ENCODE measurements around the gene ADIPOQ. TPM values are rescaled to one million over a fixed set of nuclear protein-coding genes. Genes with fewer than 3 reads are reported as not detected.

ADIPOQ gene
- total RNA-seq, 4 donors from 2014 or later, result 1.6 to 13.4 (median 5.4) TPM

DNA sequence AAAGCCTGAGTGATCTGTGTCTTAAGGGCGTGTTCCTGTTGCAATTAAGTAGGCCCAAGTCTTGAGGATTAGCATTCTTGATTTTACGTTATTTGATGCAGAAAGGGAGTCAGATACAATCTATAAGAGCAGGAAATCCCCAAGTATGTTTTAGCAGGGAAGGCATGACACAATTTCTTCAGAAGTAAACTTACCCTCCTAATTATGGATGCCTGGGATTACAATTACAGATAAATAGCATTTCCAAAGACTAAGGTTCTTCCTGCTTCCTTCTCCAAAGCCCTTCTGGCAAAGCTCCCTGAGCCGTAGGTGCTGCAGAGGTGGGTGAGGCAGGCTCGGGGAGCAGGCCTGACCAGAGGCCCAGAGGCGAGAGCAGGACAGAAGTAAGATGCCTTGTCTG lies 52.9 kb downstream of the ADIPOQ start:
- no peak for DNase-seq
- no peaks in the 10 kb centered on the region for H3K36me3 ChIP-seq
- intact Hi-C loops (cut with DNase I), result no loop called here
- no peaks in the 10 kb centered on the region for H3K9me3 ChIP-seq
- TF ChIP-seq POLR2A (IDR thresholded peaks at IDR 0.05) (no peak), CTCF (IDR thresholded peaks at IDR 0.05) (no peak)
- no peaks in the 10 kb centered on the region for H3K4me1 ChIP-seq
- no peak overlapping the region for H3K27ac ChIP-seq
- 97% methylated on average over 5 of the region's 5 CpGs for WGBS, 2 donors
- no peaks in the 10 kb centered on the region for H3K27me3 ChIP-seq
- no peak overlapping the region for H3K4me3 ChIP-seq (replicated peaks in 1 of 3)

DNA sequence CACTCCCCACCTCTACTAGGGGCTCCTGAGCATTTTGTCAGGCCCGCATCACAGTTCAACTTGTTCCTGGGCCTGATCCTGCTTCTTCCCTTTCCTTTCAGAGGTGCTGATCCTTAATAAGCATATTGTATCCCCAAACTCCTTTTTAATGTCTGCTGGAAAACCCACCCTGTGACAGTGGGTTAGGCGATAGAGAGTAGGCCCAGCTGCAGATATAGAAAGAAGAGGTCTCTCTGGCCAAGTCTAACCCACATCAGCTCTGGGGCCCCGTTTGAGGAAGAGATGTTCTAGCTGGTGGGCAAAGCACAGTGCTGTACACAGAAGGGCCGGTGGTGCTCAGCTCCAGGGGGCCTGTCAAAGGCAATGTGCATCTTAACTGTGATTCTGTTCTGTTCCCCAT lies 53.5 kb downstream of the ADIPOQ start:
- Histone ChIP-seq H3K9me3 (no peaks in the 10 kb centered on the region), H3K27me3 (no peaks in the 10 kb centered on the region), H3K27ac (no peak overlapping the region), H3K4me3 (replicated peaks in 1 of 3) (no peak overlapping the region), H3K36me3 (no peaks in the 10 kb centered on the region), H3K4me1 (no peaks in the 10 kb centered on the region)
- no peak for DNase-seq
- intact Hi-C loops (cut with DNase I), result no loop called here
- 96 to 98% methylated on average over 4 of the region's 4 CpGs for WGBS, 2 donors
- TF ChIP-seq POLR2A (IDR thresholded peaks at IDR 0.05) (no peak), CTCF (IDR thresholded peaks at IDR 0.05) (no peak)

GRCh38 chr3:186896875-186897274 lies 54.4 kb downstream of the ADIPOQ start:
- TF ChIP-seq POLR2A (IDR thresholded peaks at IDR 0.05) (no peak), CTCF (IDR thresholded peaks at IDR 0.05) (no peak)
- H3K36me3 ChIP-seq, result no peaks in the 10 kb centered on the region
- no peaks in the 10 kb centered on the region for H3K27me3 ChIP-seq
- no peaks in the 10 kb centered on the region for H3K4me1 ChIP-seq
- no peak for DNase-seq
- 61 to 65% methylated on average over 4 of the region's 4 CpGs for WGBS, 2 donors
- intact Hi-C loops (cut with DNase I), result no loop called here
- H3K9me3 ChIP-seq, result no peaks in the 10 kb centered on the region
- H3K27ac ChIP-seq, result no peak overlapping the region
- H3K4me3 ChIP-seq (replicated peaks in 1 of 3), result no peak overlapping the region

GRCh38 chr3:186901135-186901734 lies 58.7 kb downstream of the ADIPOQ start:
- Histone ChIP-seq H3K27ac (no peak overlapping the region), H3K27me3 (no peaks in the 10 kb centered on the region), H3K4me1 (no peaks in the 10 kb centered on the region), H3K4me3 (replicated peaks in 1 of 3) (no peak overlapping the region), H3K36me3 (no peaks in the 10 kb centered on the region), H3K9me3 (no peaks in the 10 kb centered on the region)
- DNase-seq, result no peak
- TF ChIP-seq CTCF (IDR thresholded peaks at IDR 0.05) (no peak), POLR2A (IDR thresholded peaks at IDR 0.05) (no peak)
- 91 to 96% methylated on average over 1 of the region's 1 CpG for WGBS, 2 donors
- intact Hi-C loops (cut with DNase I), result no loop called here

GRCh38 chr3:186902154-186902553 lies 59.6 kb downstream of the ADIPOQ start:
- no peaks in the 10 kb centered on the region for H3K27me3 ChIP-seq
- DNase-seq, result no peak
- no peaks in the 10 kb centered on the region for H3K4me1 ChIP-seq
- H3K27ac ChIP-seq, result no peak overlapping the region
- H3K4me3 ChIP-seq (replicated peaks in 1 of 3), result no peak overlapping the region
- intact Hi-C loops (cut with DNase I), result no loop called here
- TF ChIP-seq CTCF (IDR thresholded peaks at IDR 0.05), result no peak
- TF ChIP-seq POLR2A (IDR thresholded peaks at IDR 0.05), result no peak
- H3K9me3 ChIP-seq, result no peaks in the 10 kb centered on the region
- 72 to 75% methylated on average over 3 of the region's 3 CpGs for WGBS, 2 donors
- H3K36me3 ChIP-seq, result no peaks in the 10 kb centered on the region

Data from thyroid gland (tissue), 4 donors.